SKM-1 (cell line): ENCODE measurements around the gene SLC22A16.

ENCODE experiments used
- DNase-seq: peaks from one replicate; lab custom pipeline; 2025; ENCODE audit not compliant: unreplicated experiment; lab: John Stamatoyannopoulos, UW

Gene SLC22A16

GRCh38 chr6:110408901-110409300 is 67.5 kb downstream of the SLC22A16 start:
- no peak for DNase-seq

DNA sequence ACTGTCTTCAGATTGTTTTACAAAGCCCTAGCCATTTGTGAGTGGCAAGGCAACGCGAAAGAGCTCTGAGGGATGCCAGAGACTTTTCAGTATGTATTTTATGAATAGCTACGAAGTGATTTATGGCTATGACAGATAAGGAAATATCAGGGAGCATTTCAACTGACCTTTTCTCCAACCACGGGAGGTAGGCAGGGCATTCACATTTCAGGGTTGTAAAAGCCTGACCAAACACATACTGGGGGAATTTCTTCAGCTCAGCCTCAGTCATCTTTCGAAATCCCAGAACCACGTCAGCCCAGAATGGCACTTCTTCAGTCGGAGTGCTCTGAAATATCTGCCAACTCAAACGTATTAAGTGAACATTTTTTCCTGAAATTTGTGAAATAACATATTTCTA is 71.8 kb downstream of the SLC22A16 start:
- no peak for DNase-seq

GRCh38 chr6:110401585-110402176 is 74.7 kb downstream of the SLC22A16 start:
- DNase-seq = no peak

DNA sequence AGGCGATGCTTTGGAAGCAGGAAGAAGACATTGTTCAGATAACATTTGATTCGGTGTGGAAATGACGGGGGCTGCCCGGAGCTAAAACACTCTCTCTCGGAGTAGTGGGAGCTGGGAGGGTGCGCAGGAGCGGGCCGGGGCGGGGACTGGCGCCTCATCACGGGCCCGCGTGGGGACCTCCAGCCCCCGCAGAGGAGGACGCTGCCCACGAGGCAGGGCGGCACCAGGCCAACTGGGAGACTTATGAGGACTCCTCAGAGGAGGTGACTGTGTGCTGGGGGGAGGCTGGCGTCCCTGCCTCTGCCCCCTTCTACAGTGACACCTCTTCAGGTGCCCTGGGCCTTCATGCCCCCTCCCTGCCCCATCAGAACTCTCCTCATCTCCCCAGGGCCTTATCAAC is 76.2 kb downstream of the SLC22A16 start:
- no peak for DNase-seq

DNA sequence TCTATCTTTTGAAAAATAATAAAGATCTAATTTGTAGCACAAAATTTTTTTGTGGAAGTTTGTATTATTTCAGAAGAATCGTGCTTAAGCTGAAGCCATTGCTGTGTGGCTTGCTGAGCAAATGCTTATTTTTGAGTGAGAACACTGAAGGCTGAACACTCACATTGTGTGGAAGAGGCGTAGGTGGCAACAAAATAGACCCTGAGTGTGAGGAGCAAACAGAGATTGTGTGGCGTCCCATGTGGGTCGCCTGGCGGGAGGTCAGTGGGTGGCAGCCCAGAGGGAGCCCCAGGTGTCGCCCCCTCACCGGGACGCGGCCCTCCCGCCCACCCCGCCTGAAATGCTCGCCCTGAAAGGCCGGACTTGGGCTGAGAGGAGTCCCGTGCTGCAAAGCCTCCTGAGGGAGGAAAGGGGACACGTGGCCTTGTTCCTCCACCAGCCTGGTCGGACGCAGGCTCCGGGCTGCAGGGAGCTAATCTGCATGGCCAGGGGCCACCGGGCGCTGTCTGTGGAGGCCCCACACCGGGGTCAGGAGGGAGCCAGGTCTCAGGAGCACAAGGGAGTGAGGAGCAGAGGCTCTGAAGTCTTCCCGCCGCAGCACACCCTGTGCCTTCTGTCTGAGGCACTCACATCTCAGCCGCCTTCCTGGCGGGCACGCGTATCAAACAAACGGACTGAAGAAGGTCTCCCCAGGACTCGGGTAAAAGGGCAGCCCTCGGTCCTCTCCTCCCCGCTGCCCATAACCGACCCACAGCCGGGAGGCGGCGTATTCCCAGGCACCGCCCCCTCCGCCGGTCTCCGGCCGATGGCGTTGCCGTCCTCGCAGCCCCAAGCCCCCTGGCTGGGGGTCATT is 77.0 kb downstream of the SLC22A16 start:
- DNase-seq = no peak

DNA sequence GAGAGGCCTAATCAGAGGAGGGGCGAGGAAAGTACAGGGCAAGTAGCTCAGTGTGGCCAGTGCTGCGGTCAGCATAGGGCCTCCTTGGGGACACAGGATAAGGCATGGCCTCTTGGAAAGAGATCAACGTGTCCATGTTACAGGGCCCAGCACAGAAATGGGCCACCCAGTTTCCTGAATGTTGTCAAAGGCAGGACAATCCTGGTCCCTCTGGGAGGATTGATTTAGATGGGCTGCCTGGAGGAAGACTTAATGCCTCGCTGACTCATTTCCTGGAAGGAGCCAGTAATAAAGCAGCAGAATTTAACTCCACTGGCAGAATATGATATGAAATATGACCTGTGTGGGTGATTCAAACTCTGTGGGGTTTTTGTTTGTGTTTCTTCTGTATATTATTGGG is 77.6 kb downstream of the SLC22A16 start:
- DNase-seq = no peak

DNA sequence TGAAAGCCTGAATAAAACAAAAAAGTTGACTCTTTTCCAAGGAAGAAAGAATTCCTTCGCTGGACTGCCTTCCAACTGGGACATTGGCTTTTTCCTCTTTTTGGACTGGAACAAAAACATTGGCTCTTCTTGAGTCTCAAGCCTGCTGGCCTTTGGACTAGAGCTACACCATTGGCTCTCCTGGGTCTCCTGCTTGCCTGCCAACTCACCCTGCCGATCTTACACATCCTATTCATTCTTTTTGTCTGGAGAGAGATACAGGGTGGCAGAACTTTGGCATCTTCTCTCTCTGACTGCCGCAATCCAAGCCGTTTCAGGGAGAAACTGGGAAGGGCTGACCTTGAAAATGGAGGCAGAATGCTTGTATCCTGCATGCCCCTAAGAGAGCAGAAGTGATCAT is 81.2 kb downstream of the SLC22A16 start:
- DNase-seq = no peak

DNA sequence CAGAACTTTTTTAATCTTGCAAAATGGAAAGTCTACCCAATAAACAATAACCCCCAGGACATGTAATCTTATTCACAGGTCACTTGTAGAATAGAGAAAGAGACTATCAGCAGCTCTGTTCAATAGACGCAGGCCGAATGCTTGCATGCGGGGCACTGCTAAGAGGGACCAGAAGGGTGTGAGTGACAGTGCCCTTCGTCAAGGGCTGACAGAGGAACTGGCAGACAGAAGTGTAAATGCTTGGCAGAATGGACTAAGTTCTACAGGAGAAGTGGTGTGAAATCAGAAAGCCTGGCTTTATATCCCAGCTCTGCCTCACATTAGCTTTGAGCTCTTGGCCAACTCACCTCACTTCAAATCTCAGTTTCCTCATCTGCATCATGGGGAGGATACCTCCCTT is 82.0 kb downstream of the SLC22A16 start:
- DNase-seq = no peak

- no peak for DNase-seq
These were observed 83.7 kb downstream of the SLC22A16 start for GRCh38 chr6:110392727-110393126.

DNA sequence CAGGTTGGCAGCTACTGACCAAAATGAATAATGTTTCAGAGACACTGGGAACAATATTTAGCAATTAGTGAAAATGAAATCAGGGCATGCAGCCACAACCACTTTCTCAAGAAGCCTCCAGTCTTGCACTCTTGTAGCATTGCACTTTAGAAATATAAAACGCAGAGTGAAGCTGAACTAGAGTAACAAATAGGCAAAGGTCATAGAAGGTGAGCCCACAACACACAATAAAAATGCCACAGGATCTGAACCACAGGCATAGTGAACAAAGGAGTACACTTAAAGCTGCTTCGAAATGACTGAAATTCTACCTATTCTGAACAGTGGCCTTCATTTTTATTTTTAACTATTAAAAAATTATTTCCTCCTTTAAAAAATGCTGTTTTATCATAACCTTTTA is 86.0 kb downstream of the SLC22A16 start:
- no peak for DNase-seq

GRCh38 chr6:110389689-110390382 is 86.6 kb downstream of the SLC22A16 start:
- DNase-seq = no peak

- DNase-seq = no peak
These were observed 88.4 kb downstream of the SLC22A16 start for GRCh38 chr6:110387986-110388385.

DNA sequence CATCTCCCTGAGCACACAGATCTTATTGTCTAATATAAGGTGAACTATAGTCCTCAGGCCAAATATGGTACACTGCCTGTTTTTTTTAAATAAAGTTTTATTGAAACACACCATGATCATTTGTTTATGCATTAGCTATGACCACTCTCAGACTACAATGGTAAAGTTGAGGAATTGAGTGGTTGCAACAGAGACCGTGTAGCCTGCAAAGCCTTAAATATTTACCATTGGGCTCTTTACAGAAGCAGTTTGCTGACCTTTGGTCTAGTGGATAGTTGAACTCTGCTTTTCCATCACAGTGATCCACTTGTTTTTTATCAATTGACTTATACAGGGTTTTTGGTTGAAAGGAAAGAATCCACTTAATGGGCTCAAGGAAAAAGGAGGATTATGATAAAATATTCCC is 91.0 kb downstream of the SLC22A16 start:
- DNase-seq = no peak

DNA sequence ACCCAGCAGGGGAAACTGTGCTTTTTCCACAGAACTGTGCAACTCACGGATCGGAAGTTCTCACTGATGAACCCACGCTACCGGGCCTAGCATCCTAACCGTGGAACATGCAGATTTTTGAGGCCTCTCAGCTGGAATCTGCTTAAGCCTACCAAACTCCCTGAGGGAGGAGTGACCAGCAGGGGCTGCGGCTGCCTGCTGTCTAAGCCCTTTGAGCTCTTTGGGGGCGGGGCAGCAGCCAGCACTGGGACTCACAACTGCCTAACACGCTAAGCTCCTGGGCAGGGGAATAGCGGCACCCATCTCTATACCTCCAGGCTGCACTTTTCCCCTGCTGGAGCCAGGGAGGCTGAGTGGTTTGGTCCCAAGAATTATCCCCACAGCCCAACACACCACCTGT is 97.9 kb downstream of the SLC22A16 start:
- DNase-seq = no peak
